ENCODE results near the gene FNDC3B. TPM values are rescaled to one million over a fixed set of nuclear protein-coding genes. Genes with fewer than 3 reads are reported as not detected.
"Not testable (repeated sequence)": the region's sequence is repeated elsewhere in the genome, so short reads cannot be mapped to it uniquely, and the experiment has no call there.

Gene FNDC3B
- total RNA-seq, result 10 to 100 TPM; 11.5 to 12.3 TPM

GRCh38 chr3:172039436-172040077 lies at the start of gene FNDC3B:
TSS of gene FNDC3B (plus strand) at chr3:172039578. CDS start at chr3:172112480, 72,902 bp downstream.
- ChIA-PET CTCF (no interaction called here), POLR2A (interaction anchor here (0.8 to 0.9 kb wide), 2 partner anchors 49 to 92 kb away, joined by 4 read pairs; no protein-coding TSS in a partner anchor)
- H3K36me3 Mint-ChIP-seq (ENCODE audit: low read depth), result no peaks in the 10 kb centered on the region
- H3K4me1 Mint-ChIP-seq (ENCODE audit: low read depth), result peaks cover 16% of the 10 kb centered on the region
- DNase-seq (peak; percentile 94), ATAC-seq (peak; percentile 90)
- peak within 1 kb of the TSS; percentile 80 for H3K27ac Mint-ChIP-seq
- H3K4me3 Mint-ChIP-seq, result peak within 1 kb of the TSS; percentile 91
- H3K27me3 Mint-ChIP-seq (ENCODE audit: low read depth), result peaks cover 5% of the 10 kb centered on the region
- no peaks in the 10 kb centered on the region for H3K9me3 Mint-ChIP-seq (ENCODE audit: insufficient read depth)

DNA sequence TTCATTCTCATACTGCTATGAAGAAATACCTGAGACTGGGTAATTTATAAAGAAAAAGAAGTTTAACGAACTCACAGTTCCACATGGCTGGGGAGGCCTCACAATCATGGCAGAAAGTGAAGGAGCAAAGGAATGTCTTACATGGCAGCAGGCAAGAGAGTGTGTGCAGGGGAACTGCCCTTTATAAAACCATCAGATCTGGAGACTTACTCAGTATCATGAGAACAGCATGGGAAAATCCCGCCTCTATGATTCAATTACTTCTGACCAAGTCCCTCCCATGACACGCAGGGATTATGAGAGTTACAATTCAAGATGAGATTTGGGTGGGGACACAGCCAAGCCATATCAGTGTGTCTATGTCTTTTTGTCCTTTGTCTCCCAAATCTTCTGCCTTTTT lies 49.1 kb upstream of the FNDC3B start:
- DNase-seq; POLR2A ChIA-PET; H3K9me3 Mint-ChIP-seq (ENCODE audit: insufficient read depth); H3K27me3 Mint-ChIP-seq (ENCODE audit: low read depth); H3K36me3 Mint-ChIP-seq (ENCODE audit: low read depth); ATAC-seq; H3K27ac Mint-ChIP-seq; H3K4me3 Mint-ChIP-seq: not testable (repeated sequence)
- H3K4me1 Mint-ChIP-seq (ENCODE audit: low read depth), result peaks cover 15% of the 10 kb centered on the region
- CTCF ChIA-PET, result interaction anchor here (0.7 kb wide), 1 partner anchor 38 kb away, joined by 3 read pairs; no protein-coding TSS in a partner anchor

DNA sequence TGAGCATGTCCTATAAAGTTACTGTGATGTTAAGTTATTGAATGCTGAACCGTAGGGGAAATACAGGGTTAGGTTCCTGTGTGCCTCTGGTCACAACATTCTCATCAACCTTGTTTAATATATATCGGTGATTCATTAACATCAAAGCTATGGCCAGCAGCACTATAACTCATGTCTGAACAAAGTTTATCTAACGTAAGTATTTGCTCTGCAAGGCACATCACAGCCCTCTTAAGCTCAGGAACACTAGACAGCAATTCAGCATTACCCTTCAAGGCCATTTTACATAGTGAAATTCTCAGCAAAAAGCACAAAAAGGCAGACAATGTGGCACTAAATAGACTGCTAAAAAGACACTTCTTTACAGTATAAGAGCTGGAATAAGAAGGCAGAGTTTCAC lies 48.2 kb upstream of the FNDC3B start:
- peaks cover 23% of the 10 kb centered on the region for H3K4me1 Mint-ChIP-seq (ENCODE audit: low read depth)
- H3K4me3 Mint-ChIP-seq, result no peak overlapping the region
- H3K36me3 Mint-ChIP-seq (ENCODE audit: low read depth), result no peaks in the 10 kb centered on the region
- ATAC-seq (no peak), DNase-seq (no peak)
- H3K9me3 Mint-ChIP-seq (ENCODE audit: insufficient read depth), result no peaks in the 10 kb centered on the region
- ChIA-PET CTCF (no interaction called here), POLR2A (no interaction called here)
- H3K27ac Mint-ChIP-seq, result no peak overlapping the region
- H3K27me3 Mint-ChIP-seq (ENCODE audit: low read depth), result no peaks in the 10 kb centered on the region

- ChIA-PET POLR2A (no interaction called here), CTCF (interaction anchor here (0.8 to 2.4 kb wide), 3 partner anchors 40 to 466 kb away, joined by 3 to 9 read pairs (median 4); no protein-coding TSS in a partner anchor)
- no peak overlapping the region for H3K4me3 Mint-ChIP-seq
- peaks cover 24% of the 10 kb centered on the region for H3K4me1 Mint-ChIP-seq (ENCODE audit: low read depth)
- no peaks in the 10 kb centered on the region for H3K27me3 Mint-ChIP-seq (ENCODE audit: low read depth)
- no peak for DNase-seq
- no peak for ATAC-seq
- H3K9me3 Mint-ChIP-seq (ENCODE audit: insufficient read depth), result peaks cover 9% of the 10 kb centered on the region
- H3K27ac Mint-ChIP-seq, result no peak overlapping the region
- H3K36me3 Mint-ChIP-seq (ENCODE audit: low read depth), result no peaks in the 10 kb centered on the region
Observed at GRCh38 chr3:171994646-171995428, 44.5 kb upstream of the FNDC3B start.

- Mint-ChIP-seq H3K4me3 (no peak overlapping the region), H3K9me3 (ENCODE audit: insufficient read depth) (peaks cover 9% of the 10 kb centered on the region), H3K4me1 (ENCODE audit: low read depth) (peaks cover 24% of the 10 kb centered on the region), H3K27ac (no peak overlapping the region), H3K36me3 (ENCODE audit: low read depth) (no peaks in the 10 kb centered on the region), H3K27me3 (ENCODE audit: low read depth) (no peaks in the 10 kb centered on the region)
- no peak for ATAC-seq
- no peak for DNase-seq
- POLR2A ChIA-PET, result no interaction called here
- CTCF ChIA-PET, result interaction anchor here (0.8 to 2.4 kb wide), 4 partner anchors 40 to 466 kb away, joined by 3 to 9 read pairs (median 4); no protein-coding TSS in a partner anchor
Observed at GRCh38 chr3:171995486-171995885, 43.9 kb upstream of the FNDC3B start.

GRCh38 chr3:171996178-171996817 lies 43.1 kb upstream of the FNDC3B start:
- H3K4me3 Mint-ChIP-seq, result no peak overlapping the region
- ATAC-seq (no peak), DNase-seq (no peak)
- H3K9me3 Mint-ChIP-seq (ENCODE audit: insufficient read depth), result peaks cover 9% of the 10 kb centered on the region
- ChIA-PET POLR2A (no interaction called here), CTCF (interaction anchor here (0.9 to 2.4 kb wide), 4 partner anchors 39 to 345 kb away, joined by 3 to 9 read pairs (median 3); no protein-coding TSS in a partner anchor)
- no peak overlapping the region for H3K27ac Mint-ChIP-seq
- no peaks in the 10 kb centered on the region for H3K36me3 Mint-ChIP-seq (ENCODE audit: low read depth)
- H3K27me3 Mint-ChIP-seq (ENCODE audit: low read depth), result no peaks in the 10 kb centered on the region
- H3K4me1 Mint-ChIP-seq (ENCODE audit: low read depth), result peaks cover 24% of the 10 kb centered on the region

- CTCF ChIA-PET; H3K27me3 Mint-ChIP-seq (ENCODE audit: low read depth); H3K9me3 Mint-ChIP-seq (ENCODE audit: insufficient read depth); DNase-seq; H3K27ac Mint-ChIP-seq; H3K36me3 Mint-ChIP-seq (ENCODE audit: low read depth); ATAC-seq; H3K4me3 Mint-ChIP-seq; POLR2A ChIA-PET: not testable (repeated sequence)
- peaks cover 24% of the 10 kb centered on the region for H3K4me1 Mint-ChIP-seq (ENCODE audit: low read depth)
Observed at GRCh38 chr3:171998731-171999130, 40.6 kb upstream of the FNDC3B start.

GRCh38 chr3:172001616-172002015 lies 37.8 kb upstream of the FNDC3B start:
- CTCF ChIA-PET; H3K27ac Mint-ChIP-seq; DNase-seq; H3K27me3 Mint-ChIP-seq (ENCODE audit: low read depth); POLR2A ChIA-PET; H3K9me3 Mint-ChIP-seq (ENCODE audit: insufficient read depth); H3K36me3 Mint-ChIP-seq (ENCODE audit: low read depth); H3K4me1 Mint-ChIP-seq (ENCODE audit: low read depth); H3K4me3 Mint-ChIP-seq; ATAC-seq: not testable (repeated sequence)

- DNase-seq (no peak), ATAC-seq (no peak)
- Mint-ChIP-seq H3K27ac (no peak overlapping the region), H3K4me3 (no peak overlapping the region), H3K4me1 (ENCODE audit: low read depth) (no peaks in the 10 kb centered on the region), H3K36me3 (ENCODE audit: low read depth) (no peaks in the 10 kb centered on the region), H3K27me3 (ENCODE audit: low read depth) (peaks cover 4% of the 10 kb centered on the region), H3K9me3 (ENCODE audit: insufficient read depth) (peaks cover 8% of the 10 kb centered on the region)
- ChIA-PET CTCF (no interaction called here), POLR2A (no interaction called here)
Observed at GRCh38 chr3:172002512-172003078, 36.8 kb upstream of the FNDC3B start.

DNA sequence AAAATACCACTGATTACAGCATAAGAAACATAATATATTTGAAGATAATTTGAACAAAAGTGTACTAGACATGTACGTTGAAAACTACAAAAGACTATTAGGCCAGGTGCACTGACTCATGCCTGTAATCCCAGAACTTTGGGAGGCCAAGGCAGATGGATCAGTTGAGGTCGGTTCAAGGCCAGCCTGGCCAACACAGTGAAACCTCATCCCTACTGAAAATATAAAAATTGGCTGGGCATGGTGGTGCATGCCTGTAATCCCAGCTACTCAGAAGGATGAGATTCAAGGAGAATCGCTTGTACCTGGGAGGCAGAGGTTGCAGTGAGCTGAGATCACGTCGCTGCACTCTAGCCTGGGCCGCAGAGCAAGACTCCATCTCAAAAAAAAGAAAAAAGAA lies 36.2 kb upstream of the FNDC3B start:
- Mint-ChIP-seq H3K4me1 (ENCODE audit: low read depth) (no peaks in the 10 kb centered on the region), H3K36me3 (ENCODE audit: low read depth) (no peaks in the 10 kb centered on the region), H3K27me3 (ENCODE audit: low read depth) (peaks cover 4% of the 10 kb centered on the region), H3K4me3 (no peak overlapping the region), H3K9me3 (ENCODE audit: insufficient read depth) (peaks cover 2% of the 10 kb centered on the region), H3K27ac (no peak overlapping the region)
- DNase-seq (no peak), ATAC-seq (no peak)
- ChIA-PET POLR2A (no interaction called here), CTCF (interaction anchor here (0.6 kb wide), 1 partner anchor 746 kb away, joined by 3 read pairs; no protein-coding TSS in a partner anchor)

DNA sequence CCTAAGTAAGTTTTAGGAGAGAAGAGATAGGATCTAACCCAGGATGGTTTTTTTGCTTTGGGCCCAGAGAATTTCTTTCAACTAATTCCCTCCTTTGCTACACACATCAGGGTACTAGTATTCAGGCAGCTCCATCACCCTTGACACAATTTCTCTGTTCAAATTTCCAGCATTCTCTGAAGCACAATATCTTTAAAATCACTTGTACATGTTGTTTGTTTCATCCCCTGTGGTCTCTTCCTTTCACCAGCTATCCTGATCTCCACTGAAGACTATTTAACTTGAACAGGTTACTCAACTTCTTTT lies 32.4 kb upstream of the FNDC3B start:
- no peaks in the 10 kb centered on the region for H3K36me3 Mint-ChIP-seq (ENCODE audit: low read depth)
- H3K27me3 Mint-ChIP-seq (ENCODE audit: low read depth), result peaks cover 4% of the 10 kb centered on the region
- no peak overlapping the region for H3K4me3 Mint-ChIP-seq
- ATAC-seq, result no peak
- H3K27ac Mint-ChIP-seq, result no peak overlapping the region
- CTCF ChIA-PET, result no interaction called here
- H3K4me1 Mint-ChIP-seq (ENCODE audit: low read depth), result no peaks in the 10 kb centered on the region
- no peaks in the 10 kb centered on the region for H3K9me3 Mint-ChIP-seq (ENCODE audit: insufficient read depth)
- POLR2A ChIA-PET, result interaction anchor here (0.5 kb wide), 1 partner anchor 413 kb away, joined by 3 read pairs; no protein-coding TSS in a partner anchor
- DNase-seq, result no peak

- no peaks in the 10 kb centered on the region for H3K4me1 Mint-ChIP-seq (ENCODE audit: low read depth)
- no peak for DNase-seq
- H3K4me3 Mint-ChIP-seq, result no peak overlapping the region
- CTCF ChIA-PET, result no interaction called here
- no peak overlapping the region for H3K27ac Mint-ChIP-seq
- H3K27me3 Mint-ChIP-seq (ENCODE audit: low read depth), result peaks cover 6% of the 10 kb centered on the region
- no peak for ATAC-seq
- POLR2A ChIA-PET, result no interaction called here
- no peaks in the 10 kb centered on the region for H3K36me3 Mint-ChIP-seq (ENCODE audit: low read depth)
- no peaks in the 10 kb centered on the region for H3K9me3 Mint-ChIP-seq (ENCODE audit: insufficient read depth)
Observed at GRCh38 chr3:172009803-172010202, 29.6 kb upstream of the FNDC3B start.

Measured in activated CD8-positive, alpha-beta T cell treated with anti-CD3 and anti-CD28 coated beads, Interleukin-2, amount 10 ng/mL, durations not matched to agents 7 days and 5 days (primary cell).